ENCODE data around the gene TMED8.

- TF ChIP-seq, protein P1, sequence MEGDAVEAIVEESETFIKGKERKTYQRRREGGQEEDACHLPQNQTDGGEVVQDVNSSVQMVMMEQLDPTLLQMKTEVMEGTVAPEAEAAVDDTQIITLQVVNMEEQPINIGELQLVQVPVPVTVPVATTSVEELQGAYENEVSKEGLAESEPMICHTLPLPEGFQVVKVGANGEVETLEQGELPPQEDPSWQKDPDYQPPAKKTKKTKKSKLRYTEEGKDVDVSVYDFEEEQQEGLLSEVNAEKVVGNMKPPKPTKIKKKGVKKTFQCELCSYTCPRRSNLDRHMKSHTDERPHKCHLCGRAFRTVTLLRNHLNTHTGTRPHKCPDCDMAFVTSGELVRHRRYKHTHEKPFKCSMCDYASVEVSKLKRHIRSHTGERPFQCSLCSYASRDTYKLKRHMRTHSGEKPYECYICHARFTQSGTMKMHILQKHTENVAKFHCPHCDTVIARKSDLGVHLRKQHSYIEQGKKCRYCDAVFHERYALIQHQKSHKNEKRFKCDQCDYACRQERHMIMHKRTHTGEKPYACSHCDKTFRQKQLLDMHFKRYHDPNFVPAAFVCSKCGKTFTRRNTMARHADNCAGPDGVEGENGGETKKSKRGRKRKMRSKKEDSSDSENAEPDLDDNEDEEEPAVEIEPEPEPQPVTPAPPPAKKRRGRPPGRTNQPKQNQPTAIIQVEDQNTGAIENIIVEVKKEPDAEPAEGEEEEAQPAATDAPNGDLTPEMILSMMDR (IDR thresholded peaks at IDR 0.05): no peak
- TF ChIP-seq POLR2A (IDR thresholded peaks at IDR 0.05): no peak
Observed at GRCh38 chr14:77406718-77407117, 29.8 kb upstream of the TMED8 start.

All from adrenal gland (tissue), 5 donors.